IMR-90 (cell line): ENCODE data around the gene PTPRQ. TPM values are rescaled to one million over a fixed set of nuclear protein-coding genes. Genes with fewer than 3 reads are reported as not detected.

ENCODE experiments used
- ATAC-seq: fragments of 200-7000 bp; cut with Tn5 transposase; 2 replicates; pipeline ENCODE4 v1.9.1; 2020; ENCODE audit warnings: low read depth, mild to moderate bottlenecking, moderate library complexity
- BruUV-seq: library from RNA; stranded (reverse); fragments of 400-500 nt; replicated peaks from 2 replicates; lab custom pipeline; 2021; lab: Mats Ljungman, UMichigan
- CTCF ChIA-PET: fragments of 300-600 bp; formaldehyde crosslinking; extraction: SDS; loops from one replicate; lab custom pipeline; 2021; ENCODE audit warnings: antibody characterized with exemption; lab: Yijun Ruan, JAX
- POLR2A ChIA-PET: fragments of 300-600 bp; sonication (Branson Sonifier 250); formaldehyde crosslinking; loops from one replicate; lab custom pipeline; 2022; ENCODE audit warnings: antibody characterized with exemption; ENCODE audit not compliant: unreplicated experiment; lab: Charles Lee
- DNase-seq: peaks from one replicate; pipeline ENCODE4 v3.0.0; 2013
- H2AFZ ChIP-seq: replicated peaks from 2 replicates; pipeline ENCODE3; 2013; ENCODE audit warnings: low read length, mild to moderate bottlenecking; ENCODE audit not compliant: poor library complexity
- H2AK5ac ChIP-seq: 2 replicates; pipeline ENCODE4 v1.6.1; 2013; ENCODE audit warnings: low read depth, low read length, inconsistent platforms
- H2AK9ac ChIP-seq: replicated peaks from 2 replicates; pipeline ENCODE3; 2013; ENCODE audit warnings: mild to moderate bottlenecking, low read depth, low read length, moderate library complexity; ENCODE audit not compliant: poor library complexity
- H2BK120ac ChIP-seq: 2 replicates; pipeline ENCODE4 v1.6.1; 2013; ENCODE audit warnings: low read depth, low read length, inconsistent platforms
- H2BK15ac ChIP-seq: 3 replicates; pipeline ENCODE4 v1.6.1; 2013; ENCODE audit warnings: low read depth, low read length, inconsistent platforms
- H2BK20ac ChIP-seq: 2 replicates; pipeline ENCODE4 v1.6.1; 2013; ENCODE audit warnings: low read depth, mild to moderate bottlenecking, inconsistent platforms, low read length, moderate library complexity
- H2BK5ac ChIP-seq: 2 replicates; pipeline ENCODE4 v1.6.1; 2013; ENCODE audit warnings: mild to moderate bottlenecking, low read depth, low read length, inconsistent platforms; ENCODE audit not compliant: poor library complexity, severe bottlenecking
- H3K14ac ChIP-seq: replicated peaks from 2 replicates; pipeline ENCODE4 v1.6.1; 2013; ENCODE audit warnings: low read depth, low read length, inconsistent platforms
- H3K18ac ChIP-seq: 2 replicates; pipeline ENCODE4 v1.6.1; 2013; ENCODE audit warnings: low read depth, low read length, control low read depth
- H3K23ac ChIP-seq: 2 replicates; pipeline ENCODE4 v1.6.1; 2013; ENCODE audit warnings: low read depth, low read length, inconsistent platforms
- H3K27ac ChIP-seq: 2 replicates; pipeline ENCODE4 v1.5.1; 2013; ENCODE audit warnings: mild to moderate bottlenecking, control low read depth, low read length; ENCODE audit not compliant: insufficient read depth
- H3K27me3 ChIP-seq: 2 replicates; pipeline ENCODE4 v1.6.1; 2013; ENCODE audit warnings: low read length; ENCODE audit not compliant: control insufficient read depth, insufficient read depth
- H3K36me3 ChIP-seq: 2 replicates; pipeline ENCODE4 v1.6.1; 2013; ENCODE audit warnings: low read length, mixed read lengths; ENCODE audit not compliant: control insufficient read depth, insufficient read depth
- H3K4ac ChIP-seq: 2 replicates; pipeline ENCODE4 v1.6.1; 2013; ENCODE audit warnings: low read depth, low read length, inconsistent platforms
- H3K4me1 ChIP-seq: 2 replicates; pipeline ENCODE4 v1.6.1; 2013; ENCODE audit warnings: low read length, mixed read lengths; ENCODE audit not compliant: control insufficient read depth, insufficient read depth
- H3K4me2 ChIP-seq: 2 replicates; pipeline ENCODE4 v1.6.1; 2013; ENCODE audit warnings: low read depth, mild to moderate bottlenecking, control low read depth, low read length, moderate library complexity
- H3K4me3 ChIP-seq: 2 replicates; pipeline ENCODE4 v1.5.1; 2013; ENCODE audit warnings: low read depth, mild to moderate bottlenecking, control low read depth, low read length, moderate library complexity; ENCODE audit not compliant: insufficient read depth
- H3K56ac ChIP-seq: 2 replicates; pipeline ENCODE4 v1.6.1; 2013; ENCODE audit warnings: low read length, inconsistent platforms; ENCODE audit not compliant: insufficient read depth; ENCODE audit errors: extremely low read depth
- H3K79me1 ChIP-seq, 2 experiments: 2 replicates each; pipeline ENCODE4 v1.6.1; 2013; ENCODE audit warnings: low read length in 2 of 2, inconsistent platforms in 1 of 2, low read depth in 1 of 2
- H3K9ac ChIP-seq: 2 replicates; pipeline ENCODE4 v1.6.1; 2013; ENCODE audit warnings: low read depth, low read length, control low read depth
- H3K9me1 ChIP-seq: 2 replicates; pipeline ENCODE4 v1.6.1; 2013; ENCODE audit warnings: low read length, inconsistent platforms; ENCODE audit not compliant: insufficient read depth
- H3K9me3 ChIP-seq: 2 replicates; pipeline ENCODE4 v1.6.1; 2013; ENCODE audit warnings: low read length; ENCODE audit not compliant: control insufficient read depth, insufficient read depth
- H4K20me1 ChIP-seq: 2 replicates; pipeline ENCODE4 v1.6.1; 2013; ENCODE audit warnings: low read length, inconsistent platforms; ENCODE audit not compliant: insufficient read depth
- H4K5ac ChIP-seq: 2 replicates; pipeline ENCODE4 v1.6.1; 2013; ENCODE audit warnings: mild to moderate bottlenecking, low read depth, low read length, control low read depth
- H4K8ac ChIP-seq, 2 experiments: 2 replicates each; pipeline ENCODE4 v1.6.1; 2013; ENCODE audit warnings: low read depth in 2 of 2, low read length in 2 of 2, control low read depth in 1 of 2, inconsistent platforms in 1 of 2
- H4K91ac ChIP-seq: 2 replicates; pipeline ENCODE4 v1.6.1; 2013; ENCODE audit warnings: low read depth, low read length, inconsistent platforms; ENCODE audit not compliant: insufficient read depth
- BHLHE40 ChIP-seq: fragments of 150-350 bp; IDR thresholded peaks from 2 replicates; pipeline ENCODE4 v1.6.1; 2016; ENCODE audit warnings: mild to moderate bottlenecking, low read depth, low read length
- CEBPB ChIP-seq: IDR thresholded peaks from 2 replicates; pipeline ENCODE4 v1.6.1; 2012; ENCODE audit warnings: low read depth, low read length, improper control_type of control experiment
- CHD1 ChIP-seq: IDR thresholded peaks from 2 replicates; pipeline ENCODE4 v1.6.1; 2012; ENCODE audit warnings: low read depth, low read length, improper control_type of control experiment
- CTCF ChIP-seq: conservative IDR thresholded peaks from 2 replicates; pipeline ENCODE4 v1.5.1; 2012; ENCODE audit warnings: mild to moderate bottlenecking, low read depth, low read length, improper control_type of control experiment
- ELK1 ChIP-seq: fragments of 150-350 bp; IDR thresholded peaks from 2 replicates; pipeline ENCODE4 v1.6.1; 2016; ENCODE audit warnings: low read depth, mild to moderate bottlenecking, low read length, moderate library complexity, borderline replicate concordance
- FOS ChIP-seq: fragments of 150-350 bp; IDR thresholded peaks from 2 replicates; pipeline ENCODE4 v1.6.1; 2016; ENCODE audit warnings: low read depth, low read length
- MAFK ChIP-seq: IDR thresholded peaks from 2 replicates; pipeline ENCODE4 v1.6.1; 2012; ENCODE audit warnings: low read depth, low read length, improper control_type of control experiment
- MAZ ChIP-seq: IDR thresholded peaks from 2 replicates; pipeline ENCODE4 v1.6.1; 2012; ENCODE audit warnings: low read depth, mild to moderate bottlenecking, low read length, improper control_type of control experiment, moderate library complexity, borderline replicate concordance
- MXI1 ChIP-seq: IDR thresholded peaks from 2 replicates; pipeline ENCODE4 v1.6.1; 2012; ENCODE audit warnings: low read depth, mild to moderate bottlenecking, low read length, moderate library complexity, borderline replicate concordance
- NFE2L2 ChIP-seq: fragments of 150-350 bp; IDR thresholded peaks from 2 replicates; pipeline ENCODE4 v1.6.1; 2016; ENCODE audit warnings: low read depth, mild to moderate bottlenecking, low read length
- POLR2A ChIP-seq: IDR thresholded peaks from 2 replicates; pipeline ENCODE4 v1.6.1; 2012; ENCODE audit warnings: mild to moderate bottlenecking, low read depth, low read length
- RAD21 ChIP-seq: IDR thresholded peaks from 2 replicates; pipeline ENCODE4 v1.6.1; 2012; ENCODE audit warnings: low read length, improper control_type of control experiment
- RCOR1 ChIP-seq: IDR thresholded peaks from 2 replicates; pipeline ENCODE4 v1.6.1; 2012; ENCODE audit warnings: mild to moderate bottlenecking, low read length, improper control_type of control experiment; ENCODE audit not compliant: insufficient replicate concordance
- RFX5 ChIP-seq: IDR thresholded peaks from 2 replicates; pipeline ENCODE4 v1.8.0; 2012; ENCODE audit warnings: low read depth, mild to moderate bottlenecking, low read length, moderate library complexity
- SMC3 ChIP-seq: fragments of 150-350 bp; IDR thresholded peaks from 2 replicates; pipeline ENCODE4 v1.6.1; 2016; ENCODE audit warnings: low read depth, mild to moderate bottlenecking, antibody characterized with exemption, low read length, moderate library complexity
- USF2 ChIP-seq: fragments of 150-350 bp; IDR thresholded peaks from 2 replicates; pipeline ENCODE4 v1.6.1; 2017; ENCODE audit warnings: mild to moderate bottlenecking, antibody characterized with exemption, low read length, low read depth
- WGBS, 2 experiments: methylation state at CpG; one replicate each; pipeline versions ENCODE4 v1.1.5 to v1.1.7; 2013; ENCODE audit warnings: missing lambda C conversion rate in 2 of 2; ENCODE audit not compliant: insufficient read length in 1 of 2; ENCODE audit errors: extremely low coverage in 2 of 2; 5-methylcytosine and 5-hydroxymethylcytosine counted together
- dilution Hi-C: fragments of 300-500 bp; cut with HindIII; formaldehyde crosslinking; loops from one replicate; pipeline ENCODE4 v1.14.3; 2018; ENCODE audit warnings: low sequenced_read_pairs; ENCODE audit not compliant: unreplicated experiment
- in situ Hi-C: fragments of 300-500 bp; cut with MboI; formaldehyde crosslinking; loops from 3 replicates; pipeline ENCODE4 v1.14.3; 2019; ENCODE audit warnings: low sequenced_read_pairs, inconsistent platforms, mixed read lengths
- intact Hi-C: fragments of 100-400 bp; cut with micrococcal nuclease; formaldehyde crosslinking; loops from 2 replicates; pipeline ENCODE4 v1.10.0; 2022
- polyA plus RNA-seq, 3 experiments: library from polyadenylated mRNA; depleted of rRNA; stranded (reverse); fragments of >200 nt; gene quantifications; 2 replicates each; pipeline ENCODE4 v1.2.3, GENCODE V29; 2012; ENCODE audit warnings: low replicate concordance in 1 of 3
- total RNA-seq: library from RNA; depleted of rRNA; stranded (reverse); fragments of >200 nt; gene quantifications from 2 replicates; pipeline ENCODE4 v1.2.3, GENCODE V29; 2012

Gene PTPRQ
- total and polyA plus RNA-seq, 2 of the 4 experiments (the other 2 are of a cell fraction), result 0.96 to 1.4 TPM

- H2AFZ ChIP-seq, result no peak overlapping the region
- TF ChIP-seq CTCF (no peak), CHD1 (no peak), ELK1 (no peak), NFE2L2 (no peak), CEBPB (no peak), SMC3 (no peak), MXI1 (no peak), RCOR1 (no peak), MAZ (no peak), MAFK (no peak), RFX5 (no peak), POLR2A (no peak), FOS (no peak), RAD21 (no peak), USF2 (no peak), BHLHE40 (no peak)
- dilution Hi-C loops, result no loop called here
Measured at GRCh38 chr12:80620281-80620680, 176.2 kb downstream of the PTPRQ start.

More at GRCh38 chr12:80620281-80620680, 176.2 kb downstream of the PTPRQ start:
- Histone ChIP-seq H3K27ac (no peak overlapping the region), H3K4me1 (no peaks in the 10 kb centered on the region), H3K9ac (no peak overlapping the region), H3K4me2 (no peak overlapping the region), H2AK5ac (no peak overlapping the region), H2BK20ac (no peak overlapping the region), H3K56ac (no peak overlapping the region), H4K8ac (no peak overlapping the region), H3K36me3 (no peaks in the 10 kb centered on the region), H3K9me3 (no peaks in the 10 kb centered on the region), H4K91ac (no peak overlapping the region), H3K27me3 (no peaks in the 10 kb centered on the region), H2BK120ac (no peak overlapping the region), H4K20me1 (no peaks in the 10 kb centered on the region), H2BK5ac (no peak overlapping the region), H4K5ac (no peak overlapping the region), H3K4me3 (no peak overlapping the region), H3K9me1 (no peaks in the 10 kb centered on the region), H2BK15ac (no peak overlapping the region), H3K79me1 (no peaks in the 10 kb centered on the region), H3K18ac (no peak overlapping the region), H2AK9ac (no peak overlapping the region), H3K23ac (no peak overlapping the region), H3K14ac (no peak overlapping the region), H3K4ac (no peak overlapping the region)
- ChIA-PET CTCF (no interaction called here), POLR2A (no interaction called here)
- BruUV-seq, result no TSS peak
- in situ Hi-C loops, result loop anchor here (25.0 kb wide), 2 partner anchors 108 to 317 kb away; partner anchors contain the start of gene LIN7A
- intact Hi-C loops, result loop anchor here (10.0 kb wide), 1 partner anchor 145 kb away; no protein-coding TSS in a partner anchor
- no CpG with 5 or more reads among the region's 2 CpGs for WGBS, 2 experiments
- DNase-seq (no peak), ATAC-seq (no peak)
